GM21390 (cell line): ENCODE data around the gene MME.
"Not testable (repeated sequence)": the region's sequence is repeated elsewhere in the genome, so short reads cannot be mapped to it uniquely, and the experiment has no call there.

Experiments used
- ATAC-seq: cut with Tn5 transposase; IDR thresholded peaks from one replicate; pipeline ENCODE4 v1.9.1; 2021; ENCODE audit not compliant: unreplicated experiment

The MME gene

DNA sequence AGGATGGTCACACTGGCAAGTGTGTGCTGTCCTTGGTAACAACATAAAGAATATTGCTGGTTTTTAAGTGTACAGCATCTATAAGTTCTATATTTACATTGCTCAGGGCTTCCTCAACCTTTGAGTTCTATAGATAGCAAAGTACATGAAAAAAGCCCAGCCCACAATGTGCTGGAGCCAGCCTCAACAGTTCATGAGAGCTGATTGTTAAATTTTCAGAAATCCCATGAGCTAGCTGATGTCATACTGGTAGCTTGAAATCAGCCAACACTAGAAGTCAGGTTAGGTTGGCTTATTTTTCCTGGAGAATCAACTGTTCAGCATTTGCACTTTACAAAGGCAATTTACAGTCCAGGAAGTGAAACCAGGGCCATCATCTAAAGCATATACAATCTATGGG lies 110.6 kb downstream of the MME start:
- ATAC-seq = no peak

DNA sequence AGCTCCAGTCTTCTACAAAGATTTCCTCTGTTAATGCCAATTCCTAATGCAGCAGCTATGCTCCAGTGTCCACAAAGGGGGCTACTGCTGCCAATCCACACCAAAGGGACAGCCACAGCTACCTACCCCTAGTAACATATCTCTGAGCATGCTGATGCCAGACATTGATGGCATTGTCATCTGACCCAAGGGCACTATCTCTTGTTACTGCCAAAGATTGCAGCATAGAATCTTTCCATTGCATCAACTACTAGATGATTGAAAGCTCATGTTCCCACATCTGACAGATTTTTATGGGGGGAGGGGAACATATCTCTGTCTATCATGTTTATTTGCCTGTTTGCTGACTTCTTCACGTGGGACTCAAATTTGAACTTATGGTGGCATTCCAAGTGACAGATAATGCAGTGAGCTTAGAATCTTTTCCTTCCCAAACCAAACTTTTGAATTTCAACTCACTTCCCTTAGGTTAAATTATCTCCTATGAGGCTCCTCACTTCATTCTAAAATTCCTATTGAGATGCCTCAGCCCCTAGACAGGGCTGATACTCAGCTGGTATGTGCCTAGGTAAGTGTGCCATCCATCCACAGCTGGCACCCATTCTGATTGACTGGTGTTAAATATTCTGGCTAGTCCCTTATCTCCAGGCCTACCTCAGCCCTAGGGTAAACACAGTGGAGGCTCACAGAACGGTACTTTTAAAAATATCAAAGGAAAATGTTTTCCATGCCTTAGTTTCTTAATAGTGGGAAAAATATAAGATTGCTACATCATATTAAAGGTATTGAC lies 113.0 kb downstream of the MME start:
- ATAC-seq = no peak

DNA sequence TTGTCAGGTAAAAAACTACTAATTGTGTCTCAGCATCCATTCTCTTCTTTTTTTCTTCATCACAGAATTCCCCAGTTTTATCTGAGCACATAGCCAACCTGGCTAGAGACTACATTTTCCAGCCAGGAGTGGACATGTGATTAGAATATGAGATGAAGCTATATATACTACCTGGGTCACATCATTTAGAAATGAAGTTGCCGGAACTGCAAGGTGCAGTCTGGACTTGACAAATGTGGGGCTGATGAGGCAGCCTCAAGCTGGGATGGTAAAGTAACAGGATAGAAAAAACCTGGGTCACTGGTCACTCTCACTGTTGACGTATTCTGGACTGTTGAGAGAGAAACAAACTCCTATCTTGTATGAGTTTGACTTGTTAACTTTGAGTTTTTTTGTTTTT lies 113.7 kb downstream of the MME start:
- no peak for ATAC-seq

DNA sequence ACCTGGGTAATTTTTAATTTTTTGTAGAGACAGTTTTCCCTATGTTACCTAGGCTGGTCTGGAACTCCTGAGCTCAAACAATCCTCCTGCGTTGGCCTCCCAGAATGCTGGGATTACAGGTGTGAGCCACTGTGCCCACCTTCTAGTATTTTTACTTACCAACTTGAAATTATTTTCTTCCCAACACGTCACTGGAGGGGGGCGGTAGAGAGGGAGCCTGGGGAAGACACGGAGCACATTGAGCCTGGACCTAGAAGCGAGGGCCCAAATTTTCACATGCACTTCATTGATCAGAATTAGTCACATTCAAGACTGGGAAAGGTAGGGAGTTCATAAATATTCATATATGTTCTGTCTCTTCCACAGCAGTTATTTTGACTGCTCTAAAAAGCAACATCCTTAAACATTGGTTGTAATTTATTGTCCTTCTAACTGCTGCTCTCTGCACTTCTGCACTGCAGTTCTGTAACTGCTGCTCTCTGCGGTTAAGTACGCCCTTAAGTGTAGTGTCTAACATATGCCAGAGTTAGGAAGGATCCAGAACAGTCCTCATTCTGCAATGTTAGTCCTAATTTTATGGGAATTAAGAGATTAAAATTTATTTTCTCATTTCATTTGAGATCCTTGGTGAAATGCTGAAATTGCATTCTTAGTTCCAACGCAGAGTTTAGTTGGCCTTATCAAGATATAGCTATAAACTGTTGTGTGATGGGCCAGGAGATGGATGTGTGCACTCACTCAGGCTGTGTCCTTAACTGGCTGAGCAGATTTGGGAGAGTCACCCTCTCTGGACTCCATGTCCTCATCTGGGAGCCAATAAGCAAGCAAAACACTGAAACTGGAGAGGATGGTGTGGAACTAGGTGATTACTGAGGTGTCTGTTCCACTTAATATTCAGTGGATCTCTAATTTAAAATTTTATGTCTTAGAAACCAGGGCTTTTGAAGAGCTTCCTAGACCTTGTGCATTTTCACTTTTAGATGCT lies 115.1 kb downstream of the MME start:
- ATAC-seq = no peak

DNA sequence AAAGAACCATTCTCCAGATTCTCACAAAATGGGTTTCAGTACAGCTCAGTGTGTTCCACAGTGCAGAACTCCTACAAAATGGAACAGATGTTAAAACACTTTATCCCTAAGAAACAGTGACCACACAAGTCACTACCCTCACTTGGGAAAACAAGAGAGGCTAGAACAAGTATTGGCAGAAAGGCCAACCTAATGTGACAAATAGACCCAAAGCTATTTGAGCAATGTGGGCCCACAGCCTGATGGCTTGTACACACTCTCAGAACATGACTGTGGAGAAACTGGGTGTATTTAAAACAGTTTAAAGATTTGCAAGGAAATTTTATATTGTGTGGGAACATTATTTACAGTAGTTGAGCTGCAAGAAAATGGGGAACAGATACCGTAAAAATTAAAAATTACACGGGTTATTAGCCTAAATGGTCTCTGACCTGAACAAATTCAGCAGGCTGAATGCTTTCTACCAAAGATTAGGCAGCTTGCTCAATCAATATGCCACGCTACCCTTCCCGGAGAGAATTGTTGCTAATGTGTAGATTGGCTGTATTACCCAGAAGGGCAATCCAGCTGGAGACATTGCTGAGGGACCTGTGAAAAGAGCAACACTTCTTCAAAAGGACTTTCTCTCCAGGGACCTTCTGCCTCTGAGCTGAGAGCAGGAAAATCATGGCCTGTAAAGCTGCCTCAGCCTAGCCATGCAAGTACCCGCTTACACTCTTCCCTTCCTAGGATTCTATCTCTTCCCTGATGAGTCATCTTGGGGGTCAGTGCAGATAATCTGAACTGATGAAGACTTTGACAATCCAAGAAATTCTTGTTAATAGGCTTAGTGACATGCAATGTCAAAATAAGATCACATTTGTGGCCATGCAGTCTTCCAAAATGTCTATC lies 116.3 kb downstream of the MME start:
- ATAC-seq = no peak

DNA sequence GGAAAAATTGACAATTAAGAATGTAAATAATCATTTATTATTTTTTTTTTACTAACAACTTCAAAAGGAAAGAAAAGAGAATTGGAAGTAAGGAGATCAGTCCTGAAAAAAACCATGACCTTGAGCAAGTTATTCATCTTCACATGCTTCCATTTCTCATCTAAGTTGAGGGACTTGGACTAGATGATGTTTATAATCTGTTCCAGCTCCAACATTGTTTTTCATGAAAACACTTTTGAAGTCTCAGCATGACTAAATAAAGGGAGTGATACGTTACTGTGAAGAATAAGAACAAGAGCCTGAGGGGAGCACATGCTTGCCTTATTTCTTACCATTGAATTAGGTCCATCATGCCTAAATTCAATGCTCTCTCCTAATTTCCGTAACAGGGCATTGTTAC lies 117.7 kb downstream of the MME start:
- no peak for ATAC-seq

DNA sequence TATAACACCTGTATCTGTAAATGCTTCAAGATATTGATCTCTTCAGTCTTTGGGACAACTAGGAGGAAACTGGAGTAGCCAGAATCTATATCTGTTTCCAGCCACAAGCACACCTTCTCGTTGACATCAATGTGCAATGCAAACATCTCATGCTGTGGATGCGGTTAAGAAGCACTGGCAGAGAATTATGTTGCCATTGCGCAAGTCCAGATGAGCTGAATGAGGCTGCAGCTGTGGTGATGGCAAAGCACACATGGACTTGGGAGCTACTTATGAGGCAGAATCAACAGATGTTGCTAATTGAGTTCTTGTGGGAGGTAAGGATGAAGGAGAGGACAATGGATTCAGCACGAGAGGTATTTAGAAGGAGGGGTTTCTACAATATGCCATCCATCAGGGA lies 122.5 kb downstream of the MME start:
- ATAC-seq = no peak

DNA sequence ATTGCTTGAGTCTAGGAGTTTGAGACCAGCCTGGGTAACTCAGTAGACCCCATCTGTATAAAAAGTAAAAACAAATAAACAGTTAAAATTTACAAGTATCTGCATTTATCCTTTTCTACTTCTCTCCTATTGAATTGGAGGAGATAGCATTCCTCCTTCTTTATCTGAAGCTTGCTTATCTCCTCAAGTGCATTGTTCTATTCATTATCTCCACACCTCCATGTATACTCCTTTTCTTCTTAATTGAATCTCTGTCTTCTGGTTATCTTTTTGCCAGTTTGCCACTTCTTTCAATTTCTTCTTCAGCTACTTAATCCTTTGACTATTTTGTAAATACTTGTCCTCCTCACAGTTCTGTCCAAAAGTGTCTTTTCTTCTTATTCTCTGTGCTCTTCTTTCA lies 124.7 kb downstream of the MME start:
- no peak for ATAC-seq

DNA sequence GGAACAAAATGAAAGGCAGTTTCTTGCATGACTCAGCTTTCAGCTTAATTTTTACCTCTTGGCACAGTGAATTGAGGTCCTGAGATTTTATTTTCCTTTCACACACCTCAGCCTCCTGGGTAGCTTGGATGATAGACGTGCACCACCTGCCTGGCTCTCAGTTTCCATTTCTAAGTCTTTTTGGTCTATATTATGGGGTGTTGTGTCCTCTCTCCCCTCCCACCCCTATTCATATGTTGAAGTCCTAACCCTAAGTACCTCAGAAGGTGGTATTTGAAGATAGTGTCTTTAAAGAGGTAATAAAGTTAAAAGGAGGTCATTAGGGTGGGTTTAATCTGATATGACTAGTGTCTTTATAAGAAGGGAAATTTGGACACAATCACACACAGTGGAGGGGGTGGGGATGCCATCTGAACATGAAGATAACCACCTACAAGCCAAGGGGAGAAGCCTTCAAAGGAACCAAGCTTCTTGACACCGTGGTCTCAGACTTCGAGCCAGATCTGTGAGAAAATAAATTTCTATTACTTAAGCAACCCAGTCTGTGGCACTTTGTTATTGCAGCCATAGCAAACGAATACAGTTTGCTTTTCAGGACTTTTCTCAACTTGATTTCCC lies 128.2 kb downstream of the MME start:
- ATAC-seq = no peak

DNA sequence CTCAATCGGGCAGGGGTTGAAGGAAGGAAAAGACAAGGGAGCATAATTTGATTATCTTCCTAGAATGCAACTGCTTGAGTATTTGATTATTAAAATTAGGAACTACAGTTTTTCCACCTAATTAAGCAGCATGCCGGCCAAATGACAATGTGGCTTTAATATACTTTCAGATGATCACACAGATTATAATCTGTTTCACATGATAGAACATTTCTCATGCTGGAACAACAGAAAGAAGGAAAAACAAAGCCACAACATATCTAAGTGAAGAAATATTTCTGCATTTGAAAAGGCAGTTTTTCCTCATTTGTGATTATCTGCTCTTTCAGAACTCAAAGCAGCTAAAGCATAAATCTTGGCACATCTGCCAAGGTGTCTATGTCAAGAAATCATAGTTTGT lies 130.6 kb downstream of the MME start:
- ATAC-seq = no peak

DNA sequence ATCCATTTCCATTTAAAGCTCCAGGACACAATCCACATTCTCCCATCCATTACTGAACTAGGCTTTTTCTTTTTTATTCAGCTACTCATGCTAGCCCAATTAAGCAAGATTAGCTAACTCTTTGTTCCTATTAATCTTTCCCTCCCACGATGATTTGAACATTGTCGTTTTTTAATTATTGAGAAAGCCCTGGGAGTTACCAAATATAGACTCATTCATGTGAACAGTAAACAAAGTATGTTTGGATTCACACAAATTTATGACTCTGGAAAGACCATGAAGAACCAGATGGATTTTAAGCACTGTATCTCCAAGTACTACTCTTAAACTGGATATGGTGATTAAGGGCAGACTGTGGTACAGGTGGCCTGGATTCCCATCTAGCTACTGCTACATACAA lies 131.1 kb downstream of the MME start:
- no peak for ATAC-seq

DNA sequence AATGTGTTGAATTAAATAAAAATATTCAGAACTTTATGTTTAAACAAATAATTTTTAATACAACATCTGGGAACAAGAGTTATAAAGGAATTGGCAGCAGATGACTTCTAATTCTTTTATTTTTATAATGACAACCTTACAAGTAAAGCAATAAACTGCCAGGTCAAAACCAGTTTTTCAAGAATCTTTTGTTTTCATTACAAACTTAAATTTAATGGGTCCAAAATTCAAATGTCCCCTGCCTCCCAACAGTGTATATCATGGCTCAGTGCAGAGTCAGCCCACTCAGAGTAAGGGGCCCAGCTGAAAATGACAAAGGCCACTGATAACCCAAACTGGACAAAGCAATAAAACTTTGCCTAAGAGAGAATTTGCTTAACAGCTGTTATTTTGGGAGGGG lies 131.8 kb downstream of the MME start:
- no peak for ATAC-seq

DNA sequence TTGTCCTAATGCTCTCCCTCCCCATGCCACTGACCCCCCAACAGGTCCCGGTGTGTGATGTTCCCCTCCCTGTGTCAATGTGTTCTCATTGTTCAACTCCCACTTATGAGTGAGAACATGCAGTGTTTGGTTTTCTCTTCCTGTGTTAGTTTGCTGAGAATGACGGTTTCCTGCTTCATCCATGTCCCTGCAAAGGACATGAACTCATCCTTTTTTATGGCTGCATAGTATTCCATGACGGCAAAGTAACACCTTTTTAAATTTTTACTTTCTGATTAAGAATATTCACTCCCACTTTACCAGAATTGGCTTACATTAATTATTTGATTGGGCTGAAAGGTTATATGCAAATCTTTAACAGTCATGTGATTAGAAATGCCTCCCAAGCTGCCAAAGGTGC lies 135.9 kb downstream of the MME start:
- not testable (repeated sequence) for ATAC-seq

DNA sequence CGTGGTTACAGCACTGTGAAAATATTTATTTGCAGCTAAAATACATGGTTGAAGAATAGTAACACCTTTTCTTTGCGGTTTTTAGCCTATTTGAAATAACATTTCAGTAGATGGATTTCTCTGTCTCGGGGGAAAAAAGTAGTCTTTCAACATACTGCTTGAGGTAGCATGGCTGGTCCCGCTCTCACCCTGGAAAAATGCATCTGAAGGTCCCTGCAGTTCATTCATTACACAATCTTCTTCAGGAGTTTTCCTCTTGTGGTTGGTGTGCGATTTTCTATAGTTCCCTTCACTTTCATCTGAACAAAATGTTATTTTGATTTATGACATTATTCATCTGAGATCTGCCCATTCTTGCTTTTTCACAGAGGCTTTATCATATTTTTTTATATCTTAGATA lies 137.5 kb downstream of the MME start:
- ATAC-seq = no peak

DNA sequence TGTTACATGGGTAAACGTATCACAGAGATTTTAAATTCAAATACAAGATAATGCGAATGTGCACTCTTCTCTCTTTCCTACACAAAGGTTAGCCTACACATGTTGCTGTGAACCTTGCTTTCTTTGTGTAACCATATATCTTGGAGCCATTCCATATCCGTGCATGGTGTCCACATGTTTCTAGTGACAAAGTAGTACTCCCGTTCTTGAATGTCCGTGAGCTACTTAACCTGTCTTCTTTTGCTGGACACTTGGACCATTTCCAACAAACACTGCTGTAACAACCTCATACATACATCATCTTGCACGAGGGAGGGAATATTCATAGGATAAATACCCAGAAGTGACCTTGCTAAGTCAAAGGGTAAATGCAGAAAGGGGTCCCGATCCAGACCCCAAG lies 138.3 kb downstream of the MME start:
- no peak for ATAC-seq

DNA sequence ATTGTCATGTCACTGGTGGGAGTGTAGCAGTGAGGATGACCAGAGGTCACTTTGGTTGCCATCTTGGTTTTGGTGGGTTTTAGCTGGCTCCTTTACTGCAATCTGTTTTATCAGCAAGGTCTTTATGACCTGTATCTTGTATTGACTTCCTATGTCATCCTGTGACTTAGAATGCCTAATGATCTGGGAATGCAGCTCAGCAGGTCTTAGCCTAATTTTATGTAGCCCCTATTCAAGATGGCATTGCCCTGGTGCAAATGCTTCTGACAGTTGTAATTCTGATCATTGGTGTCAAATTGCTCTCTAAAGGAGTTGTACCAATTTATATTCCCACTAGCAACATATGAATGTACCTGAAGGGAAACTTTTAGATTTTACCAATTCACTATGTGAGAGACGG lies 139.0 kb downstream of the MME start:
- no peak for ATAC-seq

DNA sequence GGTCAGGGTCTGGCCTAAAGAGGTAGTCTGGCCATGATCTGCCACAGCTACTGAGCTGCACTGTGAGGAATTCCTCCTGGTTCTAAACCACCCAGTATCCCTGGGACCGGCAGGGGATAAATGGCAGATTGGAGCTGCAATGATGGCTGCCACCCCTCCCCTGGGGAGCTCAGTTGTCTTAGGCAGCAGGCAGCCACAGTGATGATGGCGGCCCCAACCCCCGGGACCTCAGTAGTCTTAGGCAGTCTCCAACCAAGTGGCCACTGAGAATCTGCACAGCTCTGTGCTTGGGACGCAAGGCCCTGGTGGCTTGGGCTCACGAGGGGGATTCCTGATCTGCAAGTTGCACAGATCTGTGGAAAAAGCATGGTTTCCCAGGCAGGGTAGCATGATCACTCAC lies 145.3 kb downstream of the MME start:
- no peak for ATAC-seq

DNA sequence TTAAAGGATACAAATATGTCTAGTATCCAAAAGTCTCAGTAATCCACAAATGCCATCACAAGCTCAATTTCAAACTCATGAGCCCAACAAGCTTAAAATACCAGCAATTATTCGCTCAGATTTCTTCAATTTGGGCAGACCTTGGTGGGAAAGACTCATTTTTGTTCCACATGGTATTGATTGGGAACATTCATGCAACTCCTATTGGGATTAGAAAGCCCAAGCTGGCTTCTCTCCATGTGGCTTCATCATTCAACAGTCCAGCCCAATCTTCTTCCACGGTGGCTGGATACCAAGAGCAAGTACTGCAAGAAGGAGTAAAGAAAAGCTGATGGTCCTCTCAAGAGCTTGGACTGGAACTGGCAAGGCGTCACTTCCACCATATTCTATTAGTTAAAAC lies 147.0 kb downstream of the MME start:
- ATAC-seq = no peak

DNA sequence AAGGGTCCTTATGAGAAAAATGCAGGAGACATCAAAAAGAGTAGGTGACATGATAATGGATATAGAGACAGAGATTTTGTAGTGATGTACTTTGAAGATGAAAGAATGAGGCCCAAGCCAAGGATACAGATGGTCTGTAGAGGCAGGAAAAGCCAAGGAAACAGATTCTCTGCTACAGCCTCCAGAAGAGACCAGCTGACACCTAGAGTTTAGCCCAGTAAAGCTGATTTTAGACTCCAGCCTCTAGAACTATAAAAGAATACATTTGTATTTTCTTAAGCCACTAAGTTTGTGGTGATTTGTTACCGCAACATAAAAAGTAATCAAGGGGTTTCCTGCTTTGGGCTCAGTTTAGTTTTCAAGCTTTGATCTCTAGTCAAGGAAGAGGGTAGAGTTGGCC lies 148.6 kb downstream of the MME start:
- no peak for ATAC-seq

DNA sequence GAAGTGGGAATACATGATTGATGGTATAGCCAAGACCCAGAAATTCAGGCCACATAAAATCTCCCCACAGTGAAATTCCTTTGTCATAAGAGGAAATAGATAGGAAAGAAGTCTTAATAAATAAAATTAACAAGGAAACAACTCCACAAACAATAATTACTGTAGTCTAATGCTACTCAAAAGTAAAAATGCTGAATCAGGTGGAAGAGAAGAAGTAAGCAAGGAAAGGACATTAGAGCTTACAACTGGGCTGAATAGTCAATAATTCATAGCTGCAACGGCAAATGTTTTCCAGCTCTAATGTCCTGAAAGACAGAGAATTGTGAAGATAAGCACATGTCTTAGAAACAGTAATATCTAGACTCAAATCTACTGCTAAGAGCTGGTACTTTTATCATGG lies 149.0 kb downstream of the MME start:
- ATAC-seq = no peak

DNA sequence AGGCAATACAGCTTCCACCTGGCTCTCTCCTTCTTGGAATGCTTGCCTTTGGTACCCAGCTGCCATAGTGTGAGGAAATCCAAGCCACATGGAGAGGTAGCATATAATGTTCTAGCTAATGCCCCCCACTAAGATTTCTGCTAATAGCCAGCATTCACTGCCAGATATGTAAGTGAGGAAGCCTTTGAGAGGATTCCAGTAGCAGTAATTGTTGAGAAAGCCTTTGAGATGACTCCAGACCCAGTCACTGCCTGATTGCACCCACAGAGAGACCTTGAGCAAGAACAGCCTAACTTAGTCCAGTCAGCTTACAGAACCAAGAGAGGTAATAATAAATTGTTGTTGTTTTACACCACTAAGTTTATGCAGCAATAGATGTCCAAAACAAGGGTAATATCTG lies 150.3 kb downstream of the MME start:
- ATAC-seq = no peak
